ENCODE results near the gene EPSTI1. TPM values are rescaled to one million over a fixed set of nuclear protein-coding genes. Genes with fewer than 3 reads are reported as not detected.
A peak's percentile ranks its signal among the peaks of the same experiment; 100 is the strongest.

EPSTI1 gene
- total and polyA plus RNA-seq, 4 experiments from 2014 or later = 11.4 to 19.4 (median 18.1) TPM

- CTCF ChIA-PET (ENCODE audit: partially characterized antibody) = interaction anchor here (0.7 to 3.4 kb wide), 7 partner anchors 11 to 159 kb away, joined by 3 to 39 read pairs (median 13); partner anchors contain the start of genes DNAJC15 and EPSTI1
Measured at GRCh38 chr13:42973581-42973980, 18.5 kb downstream of the EPSTI1 start.

GRCh38 chr13:42971691-42972347 is 20.2 kb downstream of the EPSTI1 start:
- peaks cover 30 to 39% of the 10 kb centered on the region in 2 donors for H3K36me3 Mint-ChIP-seq
- CTCF ChIA-PET (ENCODE audit: partially characterized antibody) = interaction anchor here (0.9 to 3.4 kb wide), 16 partner anchors 9 to 832 kb away, joined by 3 to 39 read pairs (median 7); partner anchors contain the start of genes DNAJC15 and EPSTI1

More at GRCh38 chr13:42973581-42973980, 18.5 kb downstream of the EPSTI1 start:
- H3K36me3 Mint-ChIP-seq = peaks cover 20 to 38% of the 10 kb centered on the region in 2 donors
- no peak overlapping the region for H3K27ac Mint-ChIP-seq
- no peak for DNase-seq
- intact Hi-C loops (cut with micrococcal nuclease) = no loop called here
- Histone ChIP-seq H3K36me3 (ENCODE audit: insufficient read depth, low read length) (peaks cover 6% of the 10 kb centered on the region), H3K9me3 (ENCODE audit: control insufficient read depth in 1 of 2, low read length in 2 of 2) (no peaks in the 10 kb centered on the region), H3K27me3 (ENCODE audit: insufficient read depth, low read length) (no peaks in the 10 kb centered on the region), H3K27ac (ENCODE audit: low read depth, low read length) (no peak overlapping the region), H3K4me3 (ENCODE audit: low read length in 2 of 2) (no peak overlapping the region), H3K4me1 (ENCODE audit: insufficient read depth, low read length) (peaks cover 26% of the 10 kb centered on the region)
- no peaks in the 10 kb centered on the region for H3K27me3 Mint-ChIP-seq
- H3K4me3 Mint-ChIP-seq = no peak overlapping the region
- peaks cover 0 to 4% (median 0%) of the 10 kb centered on the region in 8 donors for H3K9me3 Mint-ChIP-seq
- H3K4me1 Mint-ChIP-seq = peaks cover 20 to 32% (median 25%) of the 10 kb centered on the region in 4 donors
- POLR2A ChIA-PET (ENCODE audit: partially characterized antibody) = interaction anchor here (0.9 to 2.7 kb wide), 2 partner anchors 15 to 18 kb away, joined by 3 to 23 read pairs; partner anchors contain the start of gene EPSTI1

GRCh38 chr13:42970824-42971690 is 21.0 kb downstream of the EPSTI1 start:
- peak overlapping the region in 6 of 7 donors; percentile 51 to 91 (median 69) for H3K27ac Mint-ChIP-seq
- peaks cover 28 to 38% of the 10 kb centered on the region in 2 donors for H3K36me3 Mint-ChIP-seq
- peaks cover 26% of the 10 kb centered on the region for H3K4me1 ChIP-seq (ENCODE audit: insufficient read depth, low read length)
- H3K4me1 Mint-ChIP-seq = peaks cover 15 to 30% (median 20%) of the 10 kb centered on the region in 4 donors
- H3K27me3 ChIP-seq (ENCODE audit: insufficient read depth, low read length) = no peaks in the 10 kb centered on the region
- H3K4me3 Mint-ChIP-seq = no peak overlapping the region
- no peaks in the 10 kb centered on the region for H3K27me3 Mint-ChIP-seq
- intact Hi-C loops (cut with micrococcal nuclease) = loop anchor here (1.0 to 2.0 kb wide), 5 partner anchors 21 to 903 kb away; partner anchors contain the start of genes DNAJC15 and EPSTI1
- H3K4me3 ChIP-seq (ENCODE audit: low read length in 2 of 2) = no peak overlapping the region
- H3K9me3 ChIP-seq (ENCODE audit: control insufficient read depth in 1 of 2, low read length in 2 of 2) = no peaks in the 10 kb centered on the region
- no peak overlapping the region for H3K27ac ChIP-seq (ENCODE audit: low read depth, low read length)
- DNase-seq = peak; percentile 38 to 57 (median 50)
- peaks cover 19% of the 10 kb centered on the region for H3K36me3 ChIP-seq (ENCODE audit: insufficient read depth, low read length)
- POLR2A ChIA-PET (ENCODE audit: partially characterized antibody) = interaction anchor here (0.7 to 2.7 kb wide), 2 partner anchors 12 to 21 kb away, joined by 3 to 23 read pairs; partner anchors contain the start of gene EPSTI1
- no peaks in the 10 kb centered on the region for H3K9me3 Mint-ChIP-seq
- CTCF ChIA-PET (ENCODE audit: partially characterized antibody) = interaction anchor here (1.5 to 3.4 kb wide), 13 partner anchors 8 to 833 kb away, joined by 4 to 39 read pairs (median 11); partner anchors contain the start of genes DNAJC15 and EPSTI1

More at GRCh38 chr13:42971691-42972347, 20.2 kb downstream of the EPSTI1 start:
- no peak overlapping the region for H3K27ac ChIP-seq (ENCODE audit: low read depth, low read length)
- H3K36me3 ChIP-seq (ENCODE audit: insufficient read depth, low read length) = peaks cover 19% of the 10 kb centered on the region
- POLR2A ChIA-PET (ENCODE audit: partially characterized antibody) = interaction anchor here (0.7 to 2.7 kb wide), 2 partner anchors 12 to 20 kb away, joined by 3 to 23 read pairs; partner anchors contain the start of gene EPSTI1
- no peaks in the 10 kb centered on the region for H3K27me3 ChIP-seq (ENCODE audit: insufficient read depth, low read length)
- no peak overlapping the region for H3K4me3 ChIP-seq (ENCODE audit: low read length in 2 of 2)
- H3K4me1 ChIP-seq (ENCODE audit: insufficient read depth, low read length) = peaks cover 26% of the 10 kb centered on the region
- H3K27me3 Mint-ChIP-seq = no peaks in the 10 kb centered on the region
- H3K9me3 Mint-ChIP-seq = no peaks in the 10 kb centered on the region
- H3K4me1 Mint-ChIP-seq = peaks cover 15 to 30% (median 20%) of the 10 kb centered on the region in 4 donors
- no peaks in the 10 kb centered on the region for H3K9me3 ChIP-seq (ENCODE audit: control insufficient read depth in 1 of 2, low read length in 2 of 2)
- DNase-seq = no peak
- intact Hi-C loops (cut with micrococcal nuclease) = loop anchor here (2.0 kb wide), 1 partner anchor 113 kb away; no protein-coding TSS in a partner anchor
- peak overlapping the region in 5 of 7 donors; percentile 7 to 91 (median 77) for H3K27ac Mint-ChIP-seq
- no peak overlapping the region for H3K4me3 Mint-ChIP-seq

- Mint-ChIP-seq H3K27ac (peak overlapping the region in 5 of 7 donors; percentile 0 to 77 (median 16)), H3K4me3 (peak overlapping the region in 1 of 8 donors; percentile 34)
Measured at GRCh38 chr13:42969565-42970172, 22.4 kb downstream of the EPSTI1 start.

GRCh38 chr13:42968906-42969305 is 23.1 kb downstream of the EPSTI1 start:
- Mint-ChIP-seq H3K9me3 (no peaks in the 10 kb centered on the region), H3K4me3 (no peak overlapping the region), H3K36me3 (peaks cover 26 to 33% of the 10 kb centered on the region in 2 donors), H3K27ac (peak overlapping the region in 1 of 7 donors; percentile 22), H3K27me3 (no peaks in the 10 kb centered on the region), H3K4me1 (peaks cover 15 to 28% (median 21%) of the 10 kb centered on the region in 4 donors)
- Histone ChIP-seq H3K36me3 (ENCODE audit: insufficient read depth, low read length) (peaks cover 29% of the 10 kb centered on the region), H3K9me3 (ENCODE audit: control insufficient read depth in 1 of 2, low read length in 2 of 2) (no peaks in the 10 kb centered on the region), H3K4me3 (ENCODE audit: low read length in 2 of 2) (no peak overlapping the region), H3K27ac (ENCODE audit: low read depth, low read length) (no peak overlapping the region), H3K4me1 (ENCODE audit: insufficient read depth, low read length) (peaks cover 26% of the 10 kb centered on the region), H3K27me3 (ENCODE audit: insufficient read depth, low read length) (no peaks in the 10 kb centered on the region)
- POLR2A ChIA-PET (ENCODE audit: partially characterized antibody) = interaction anchor here (1.0 to 1.5 kb wide), 4 partner anchors 23 to 910 kb away, joined by 3 to 4 read pairs (median 4); partner anchors contain the start of gene EPSTI1
- intact Hi-C loops (cut with micrococcal nuclease) = loop anchor here (1.0 kb wide), 1 partner anchor 835 kb away; no protein-coding TSS in a partner anchor
- DNase-seq = no peak
- CTCF ChIA-PET (ENCODE audit: partially characterized antibody) = interaction anchor here (0.8 to 3.6 kb wide), 37 partner anchors 8 to 909 kb away, joined by 3 to 26 read pairs (median 7); partner anchors contain the start of genes CCDC122, DNAJC15, EPSTI1 and LACC1

More at GRCh38 chr13:42969565-42970172, 22.4 kb downstream of the EPSTI1 start:
- no peaks in the 10 kb centered on the region for H3K9me3 Mint-ChIP-seq
- CTCF ChIA-PET (ENCODE audit: partially characterized antibody) = interaction anchor here (0.6 to 3.6 kb wide), 50 partner anchors 8 to 1473 kb away, joined by 3 to 26 read pairs (median 6); partner anchors contain the start of genes CCDC122, DNAJC15, EPSTI1 and LACC1
- H3K4me1 ChIP-seq (ENCODE audit: insufficient read depth, low read length) = peaks cover 26% of the 10 kb centered on the region
- H3K4me1 Mint-ChIP-seq = peaks cover 15 to 28% (median 21%) of the 10 kb centered on the region in 4 donors
- H3K27me3 Mint-ChIP-seq = no peaks in the 10 kb centered on the region
- no peak overlapping the region for H3K4me3 ChIP-seq (ENCODE audit: low read length in 2 of 2)
- H3K9me3 ChIP-seq (ENCODE audit: control insufficient read depth in 1 of 2, low read length in 2 of 2) = no peaks in the 10 kb centered on the region
- H3K27me3 ChIP-seq (ENCODE audit: insufficient read depth, low read length) = no peaks in the 10 kb centered on the region
- intact Hi-C loops (cut with micrococcal nuclease) = loop anchor here (1.0 to 2.0 kb wide), 6 partner anchors 23 to 905 kb away; partner anchors contain the start of genes DNAJC15 and EPSTI1
- POLR2A ChIA-PET (ENCODE audit: partially characterized antibody) = interaction anchor here (0.8 to 1.5 kb wide), 4 partner anchors 22 to 163 kb away, joined by 3 to 4 read pairs (median 4); no protein-coding TSS in a partner anchor
- peaks cover 28 to 31% of the 10 kb centered on the region in 2 donors for H3K36me3 Mint-ChIP-seq
- no peak overlapping the region for H3K27ac ChIP-seq (ENCODE audit: low read depth, low read length)
- peaks cover 26% of the 10 kb centered on the region for H3K36me3 ChIP-seq (ENCODE audit: insufficient read depth, low read length)
- peak; percentile 73 to 77 (median 75) for DNase-seq

GRCh38 chr13:42967660-42968059 is 24.4 kb downstream of the EPSTI1 start:
- ChIA-PET POLR2A (ENCODE audit: partially characterized antibody) (no interaction called here), CTCF (ENCODE audit: partially characterized antibody) (interaction anchor here (1.2 to 3.6 kb wide), 6 partner anchors 23 to 904 kb away, joined by 3 to 26 read pairs (median 6); partner anchors contain the start of gene DNAJC15)
- H3K27ac ChIP-seq (ENCODE audit: low read depth, low read length) = no peak overlapping the region
- DNase-seq = no peak
- intact Hi-C loops (cut with micrococcal nuclease) = no loop called here
- no peaks in the 10 kb centered on the region for H3K9me3 ChIP-seq (ENCODE audit: control insufficient read depth in 1 of 2, low read length in 2 of 2)
- H3K27me3 ChIP-seq (ENCODE audit: insufficient read depth, low read length) = no peaks in the 10 kb centered on the region
- H3K4me3 Mint-ChIP-seq = no peak overlapping the region
- H3K4me1 Mint-ChIP-seq = peaks cover 14 to 28% (median 21%) of the 10 kb centered on the region in 4 donors
- H3K36me3 ChIP-seq (ENCODE audit: insufficient read depth, low read length) = peaks cover 29% of the 10 kb centered on the region
- H3K4me3 ChIP-seq (ENCODE audit: low read length in 2 of 2) = no peak overlapping the region
- H3K27ac Mint-ChIP-seq = no peak overlapping the region
- H3K36me3 Mint-ChIP-seq = peaks cover 37 to 43% of the 10 kb centered on the region in 2 donors
- H3K9me3 Mint-ChIP-seq = no peaks in the 10 kb centered on the region
- peaks cover 26% of the 10 kb centered on the region for H3K4me1 ChIP-seq (ENCODE audit: insufficient read depth, low read length)
- no peaks in the 10 kb centered on the region for H3K27me3 Mint-ChIP-seq

All from CD4-positive, alpha-beta memory T cell (primary cell).